ENCODE data around the gene GPD1L.

DNA sequence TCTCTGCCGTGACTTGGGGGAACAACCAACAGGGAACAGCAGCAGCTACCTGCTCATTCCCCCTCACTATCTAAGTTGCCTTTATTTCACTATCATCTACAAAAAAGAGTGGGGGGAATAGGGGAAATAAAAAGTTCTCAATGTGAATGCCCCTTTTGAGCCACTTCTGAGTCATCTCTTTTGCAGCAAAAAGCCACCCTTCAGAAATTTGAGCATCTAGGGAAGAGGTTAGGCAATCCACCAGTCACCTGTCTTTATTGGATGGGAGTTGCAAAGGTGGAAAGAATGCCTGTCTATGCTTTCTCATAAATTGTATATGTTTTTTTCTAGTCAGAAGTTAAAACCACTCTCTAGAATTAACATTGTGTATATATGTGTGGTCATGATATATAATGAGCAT lies 41.1 kb downstream of the GPD1L start:
- TF ChIP-seq, protein P1, sequence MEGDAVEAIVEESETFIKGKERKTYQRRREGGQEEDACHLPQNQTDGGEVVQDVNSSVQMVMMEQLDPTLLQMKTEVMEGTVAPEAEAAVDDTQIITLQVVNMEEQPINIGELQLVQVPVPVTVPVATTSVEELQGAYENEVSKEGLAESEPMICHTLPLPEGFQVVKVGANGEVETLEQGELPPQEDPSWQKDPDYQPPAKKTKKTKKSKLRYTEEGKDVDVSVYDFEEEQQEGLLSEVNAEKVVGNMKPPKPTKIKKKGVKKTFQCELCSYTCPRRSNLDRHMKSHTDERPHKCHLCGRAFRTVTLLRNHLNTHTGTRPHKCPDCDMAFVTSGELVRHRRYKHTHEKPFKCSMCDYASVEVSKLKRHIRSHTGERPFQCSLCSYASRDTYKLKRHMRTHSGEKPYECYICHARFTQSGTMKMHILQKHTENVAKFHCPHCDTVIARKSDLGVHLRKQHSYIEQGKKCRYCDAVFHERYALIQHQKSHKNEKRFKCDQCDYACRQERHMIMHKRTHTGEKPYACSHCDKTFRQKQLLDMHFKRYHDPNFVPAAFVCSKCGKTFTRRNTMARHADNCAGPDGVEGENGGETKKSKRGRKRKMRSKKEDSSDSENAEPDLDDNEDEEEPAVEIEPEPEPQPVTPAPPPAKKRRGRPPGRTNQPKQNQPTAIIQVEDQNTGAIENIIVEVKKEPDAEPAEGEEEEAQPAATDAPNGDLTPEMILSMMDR (conservative IDR thresholded peaks at IDR 0.05) = no peak
- TF ChIP-seq ZFX (IDR thresholded peaks at IDR 0.05) = no peak

Measured in C4-2B (cell line).